Measurements from ENCODE around the gene ACYP2. TPM values are rescaled to one million over a fixed set of nuclear protein-coding genes. Genes with fewer than 3 reads are reported as not detected.

ACYP2 gene
- total and polyA plus RNA-seq, 2 donors from 2014 or later, result 16.7 to 24.5 TPM

DNA sequence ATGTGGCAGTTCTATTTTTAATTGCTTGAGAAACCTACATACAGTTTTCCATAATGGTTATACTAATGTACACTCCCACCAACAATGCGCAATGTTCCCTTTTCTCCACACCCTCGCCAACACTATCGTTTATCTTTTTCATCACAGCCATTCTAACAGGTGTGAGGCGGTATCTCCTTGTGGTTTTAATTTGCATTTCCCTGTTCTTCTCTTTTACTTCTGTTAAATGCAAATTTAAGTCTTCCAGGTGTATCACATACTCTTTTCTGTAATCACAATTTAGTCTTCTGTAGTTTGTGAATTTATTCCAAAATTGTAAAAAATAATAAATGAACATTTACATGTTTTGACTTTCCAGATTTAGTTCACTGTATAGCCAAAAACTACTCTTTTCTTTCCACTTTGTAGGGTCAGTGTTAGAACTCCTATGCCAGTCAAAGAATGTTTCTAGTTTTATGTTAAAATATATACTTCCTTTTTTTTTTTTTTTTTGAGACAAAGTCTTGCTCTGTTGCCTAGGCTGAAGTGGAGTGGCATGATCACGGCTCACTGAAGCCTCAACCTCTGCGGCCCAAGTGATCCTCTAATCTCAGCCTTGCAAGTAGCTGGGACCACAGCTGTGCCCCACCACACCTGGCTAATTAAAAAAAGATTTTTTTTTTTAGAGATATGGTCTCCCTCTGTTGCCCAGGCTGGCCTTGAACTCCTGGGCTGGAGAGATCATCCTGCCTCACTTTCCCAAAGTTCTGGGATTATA lies 15.4 kb upstream of the ACYP2 start:
- Histone ChIP-seq H3K9ac (ENCODE audit: low read length in 3 of 3) (no peak overlapping the region), H3K9me3 (ENCODE audit: control insufficient read depth in 2 of 3, insufficient read depth in 1 of 3, low read length in 3 of 3) (no peaks in the 10 kb centered on the region), H3K27ac (ENCODE audit: low read depth in 2 of 2, low read length in 2 of 2) (no peak overlapping the region), H3K36me3 (ENCODE audit: control insufficient read depth in 2 of 3, insufficient read depth in 3 of 3, low read length in 3 of 3) (no peaks in the 10 kb centered on the region), H3K27me3 (ENCODE audit: control insufficient read depth, insufficient read depth, low read length) (no peaks in the 10 kb centered on the region), H3K4me3 (ENCODE audit: low read length in 3 of 3) (no peak overlapping the region), H3K4me1 (ENCODE audit: control insufficient read depth in 2 of 3, insufficient read depth in 2 of 3, low read depth in 1 of 3, low read length in 3 of 3) (peaks cover 2 to 7% (median 3%) of the 10 kb centered on the region in 3 donors)
- intact Hi-C loops (cut with DNase I), result no loop called here
- no peak for DNase-seq
- FAIRE-seq, result no peak
- TF ChIP-seq, protein P1, sequence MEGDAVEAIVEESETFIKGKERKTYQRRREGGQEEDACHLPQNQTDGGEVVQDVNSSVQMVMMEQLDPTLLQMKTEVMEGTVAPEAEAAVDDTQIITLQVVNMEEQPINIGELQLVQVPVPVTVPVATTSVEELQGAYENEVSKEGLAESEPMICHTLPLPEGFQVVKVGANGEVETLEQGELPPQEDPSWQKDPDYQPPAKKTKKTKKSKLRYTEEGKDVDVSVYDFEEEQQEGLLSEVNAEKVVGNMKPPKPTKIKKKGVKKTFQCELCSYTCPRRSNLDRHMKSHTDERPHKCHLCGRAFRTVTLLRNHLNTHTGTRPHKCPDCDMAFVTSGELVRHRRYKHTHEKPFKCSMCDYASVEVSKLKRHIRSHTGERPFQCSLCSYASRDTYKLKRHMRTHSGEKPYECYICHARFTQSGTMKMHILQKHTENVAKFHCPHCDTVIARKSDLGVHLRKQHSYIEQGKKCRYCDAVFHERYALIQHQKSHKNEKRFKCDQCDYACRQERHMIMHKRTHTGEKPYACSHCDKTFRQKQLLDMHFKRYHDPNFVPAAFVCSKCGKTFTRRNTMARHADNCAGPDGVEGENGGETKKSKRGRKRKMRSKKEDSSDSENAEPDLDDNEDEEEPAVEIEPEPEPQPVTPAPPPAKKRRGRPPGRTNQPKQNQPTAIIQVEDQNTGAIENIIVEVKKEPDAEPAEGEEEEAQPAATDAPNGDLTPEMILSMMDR (IDR thresholded peaks at IDR 0.05; ENCODE audit: borderline replicate concordance, extremely low read depth, insufficient read depth), result no peak

DNA sequence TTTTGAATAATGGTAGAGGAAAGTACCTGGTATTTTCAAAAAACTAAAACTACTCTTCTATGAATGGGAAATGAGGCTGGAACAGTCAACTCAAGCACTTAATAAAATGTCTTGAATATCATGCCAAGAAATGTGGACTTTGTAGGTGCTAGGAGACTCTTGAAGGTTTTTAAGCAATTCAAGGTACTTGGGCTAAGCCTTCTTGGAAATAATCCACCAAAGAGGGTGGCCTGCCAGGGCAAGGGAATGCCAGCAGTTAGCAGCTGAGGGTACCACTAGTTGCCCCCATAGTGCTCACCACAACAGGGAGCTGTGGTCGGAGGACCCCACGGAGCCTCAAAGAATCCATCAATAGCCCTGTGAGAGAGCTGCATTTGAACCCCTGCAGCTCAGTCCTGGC lies 14.6 kb upstream of the ACYP2 start:
- intact Hi-C loops (cut with DNase I), result no loop called here
- Histone ChIP-seq H3K27me3 (ENCODE audit: control insufficient read depth, insufficient read depth, low read length) (no peaks in the 10 kb centered on the region), H3K4me3 (ENCODE audit: low read length in 3 of 3) (no peak overlapping the region), H3K9ac (ENCODE audit: low read length in 3 of 3) (no peak overlapping the region), H3K36me3 (ENCODE audit: control insufficient read depth in 2 of 3, insufficient read depth in 3 of 3, low read length in 3 of 3) (no peaks in the 10 kb centered on the region), H3K9me3 (ENCODE audit: control insufficient read depth in 2 of 3, insufficient read depth in 1 of 3, low read length in 3 of 3) (no peaks in the 10 kb centered on the region), H3K4me1 (ENCODE audit: control insufficient read depth in 2 of 3, insufficient read depth in 2 of 3, low read depth in 1 of 3, low read length in 3 of 3) (peaks cover 2 to 7% (median 3%) of the 10 kb centered on the region in 3 donors), H3K27ac (ENCODE audit: low read depth in 2 of 2, low read length in 2 of 2) (no peak overlapping the region)
- FAIRE-seq (no peak), DNase-seq (no peak)
- TF ChIP-seq, protein P1 (IDR thresholded peaks at IDR 0.05; ENCODE audit: borderline replicate concordance, extremely low read depth, insufficient read depth), result no peak

DNA sequence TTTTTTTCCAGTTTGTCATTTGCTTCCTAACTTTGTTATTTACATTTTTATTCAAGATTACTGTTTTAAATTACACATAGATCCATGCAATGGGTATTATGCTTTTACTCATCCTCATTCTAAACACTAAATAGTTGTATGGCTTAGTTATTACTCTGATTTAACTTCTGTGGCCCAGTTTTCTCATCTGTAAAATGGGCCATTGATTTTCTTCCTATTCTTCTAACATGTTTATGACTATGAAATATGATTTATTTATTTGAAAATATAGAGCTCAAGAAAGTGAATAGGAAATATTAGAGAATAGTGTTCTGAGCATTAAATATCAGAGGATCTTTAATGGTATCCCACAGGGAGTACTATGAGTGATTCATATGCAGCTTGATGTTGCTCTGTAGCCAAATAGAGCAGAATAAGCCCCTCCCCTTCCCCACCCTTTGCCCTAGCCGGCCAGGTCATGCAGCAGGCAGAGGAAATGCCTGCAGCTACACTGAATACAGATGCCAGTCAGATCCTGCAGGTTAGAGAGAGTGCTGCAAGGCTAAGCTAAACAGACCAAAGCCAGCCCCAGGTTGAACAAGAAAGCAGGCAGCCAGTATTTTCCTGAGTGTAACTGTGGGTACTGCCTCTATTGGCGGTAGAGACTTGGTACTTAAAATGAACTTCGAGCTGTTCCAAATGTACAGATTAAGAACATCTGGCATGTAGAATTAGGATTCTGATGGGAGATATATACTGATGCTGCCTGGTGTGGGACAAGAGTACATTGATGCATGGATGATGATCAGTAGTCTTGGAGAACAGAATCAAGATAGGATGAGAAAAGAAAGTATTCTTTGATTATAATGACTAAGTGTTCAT lies 11.7 kb upstream of the ACYP2 start:
- FAIRE-seq (no peak), DNase-seq (peak; percentile 41 to 80 (median 54))
- H3K27me3 ChIP-seq (ENCODE audit: control insufficient read depth, insufficient read depth, low read length), result no peaks in the 10 kb centered on the region
- intact Hi-C loops (cut with DNase I), result no loop called here
- H3K9ac ChIP-seq (ENCODE audit: low read length in 3 of 3), result peak overlapping the region in 1 of 3 donors; percentile 42
- TF ChIP-seq, protein P1 (IDR thresholded peaks at IDR 0.05; ENCODE audit: borderline replicate concordance, extremely low read depth, insufficient read depth), result no peak
- H3K4me1 ChIP-seq (ENCODE audit: control insufficient read depth in 2 of 3, insufficient read depth in 2 of 3, low read depth in 1 of 3, low read length in 3 of 3), result peaks cover 2 to 18% (median 5%) of the 10 kb centered on the region in 3 donors
- no peaks in the 10 kb centered on the region for H3K9me3 ChIP-seq (ENCODE audit: control insufficient read depth in 2 of 3, insufficient read depth in 1 of 3, low read length in 3 of 3)
- H3K4me3 ChIP-seq (ENCODE audit: low read length in 3 of 3), result no peak overlapping the region
- no peaks in the 10 kb centered on the region for H3K36me3 ChIP-seq (ENCODE audit: control insufficient read depth in 2 of 3, insufficient read depth in 3 of 3, low read length in 3 of 3)
- H3K27ac ChIP-seq (ENCODE audit: low read depth in 2 of 2, low read length in 2 of 2), result no peak overlapping the region
